ENCODE measurements around the gene WDR27.

WDR27 gene

DNA sequence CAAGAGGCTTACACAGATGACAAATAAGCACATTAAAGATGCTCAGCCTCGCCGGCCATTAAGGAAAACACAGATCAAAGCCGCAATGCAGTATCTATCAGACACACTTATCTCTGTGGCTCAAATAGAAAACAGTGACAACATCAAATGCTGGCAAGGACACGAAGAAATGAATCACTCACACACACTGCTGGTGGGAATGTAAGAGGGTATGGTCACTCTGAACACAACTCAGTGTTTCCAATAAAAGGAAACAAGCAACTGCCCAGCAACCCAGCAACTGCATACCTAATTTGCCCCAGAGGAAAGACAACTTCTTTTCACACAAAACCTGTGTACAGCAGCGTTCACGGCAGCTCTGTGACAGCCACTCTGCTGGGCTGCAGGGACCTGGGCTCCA is 155.8 kb downstream of the WDR27 start:
- no peak overlapping the region for H2BK5ac ChIP-seq (ENCODE audit: low read length)
- no peaks in the 10 kb centered on the region for H3K27me3 ChIP-seq (ENCODE audit: control insufficient read depth in 3 of 3, insufficient read depth in 3 of 3, low read depth in 1 of 3, low read length in 3 of 3)

DNA sequence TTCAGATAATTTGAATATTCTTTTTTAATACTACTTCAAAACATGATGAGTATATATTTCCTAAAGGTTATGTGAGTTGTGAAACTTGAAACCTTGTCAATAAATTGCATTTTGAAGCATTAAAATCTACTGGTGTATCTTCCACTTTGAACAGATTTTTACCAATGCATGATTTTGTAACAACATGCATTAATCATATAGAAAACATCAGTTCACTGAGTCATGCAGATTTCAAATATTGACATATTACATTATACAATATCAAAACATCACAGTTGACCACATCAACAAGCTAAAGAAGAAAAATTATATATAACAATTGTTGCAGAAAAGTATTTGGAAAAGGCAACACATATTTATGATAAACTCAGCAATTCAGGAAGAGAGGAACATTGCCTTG is 158.1 kb downstream of the WDR27 start:
- no peaks in the 10 kb centered on the region for H3K9me3 ChIP-seq (replicated peaks in 1 of 2; ENCODE audit: control insufficient read depth in 2 of 2, insufficient read depth in 1 of 2, low read depth in 1 of 2, low read length in 2 of 2)
- H3K23ac ChIP-seq (ENCODE audit: low read depth, low read length, poor library complexity): no peak overlapping the region
- H4K8ac ChIP-seq (ENCODE audit: low read depth, low read length): no peak overlapping the region
- no peak overlapping the region for H3K9ac ChIP-seq (ENCODE audit: low read depth, low read length, poor library complexity)
- H3K27ac ChIP-seq (replicated peaks; ENCODE audit: low read length): no peak overlapping the region
- H2AK5ac ChIP-seq (ENCODE audit: low read depth, low read length): no peak overlapping the region
- no peak overlapping the region for H4K91ac ChIP-seq (ENCODE audit: low read depth, low read length, poor library complexity)
- no peaks in the 10 kb centered on the region for H3K36me3 ChIP-seq (replicated peaks in 1 of 2; ENCODE audit: control insufficient read depth in 2 of 2, insufficient read depth in 2 of 2, low read length in 2 of 2)
- no peak overlapping the region for H2BK120ac ChIP-seq (ENCODE audit: low read depth, low read length)
- no peak overlapping the region for H2AFZ ChIP-seq (ENCODE audit: low read length)
- H3K4ac ChIP-seq (ENCODE audit: low read length): no peak overlapping the region
- H3K4me2 ChIP-seq (ENCODE audit: insufficient read depth, low read length, poor library complexity, severe bottlenecking): no peak overlapping the region
- no peak overlapping the region for H2BK15ac ChIP-seq (ENCODE audit: low read length)
- no peaks in the 10 kb centered on the region for H3K27me3 ChIP-seq (ENCODE audit: control insufficient read depth in 3 of 3, insufficient read depth in 3 of 3, low read depth in 1 of 3, low read length in 3 of 3)
- no peak for DNase-seq (ENCODE audit: low spot score)
- no peak overlapping the region for H3K18ac ChIP-seq (ENCODE audit: low read length)
- no peaks in the 10 kb centered on the region for H3K79me1 ChIP-seq (ENCODE audit: low read depth, low read length)
- H2BK5ac ChIP-seq (ENCODE audit: low read length): no peak overlapping the region
- no peak overlapping the region for H3K14ac ChIP-seq (ENCODE audit: low read length)
- no peaks in the 10 kb centered on the region for H3K4me1 ChIP-seq (ENCODE audit: control insufficient read depth in 2 of 2, insufficient read depth in 1 of 2, low read depth in 1 of 2, low read length in 2 of 2)
- no peak overlapping the region for H3K4me3 ChIP-seq (ENCODE audit: low read length in 2 of 2)
- H2BK12ac ChIP-seq (ENCODE audit: low read length): no peak overlapping the region

More for the DNA sequence above, 155.8 kb downstream of the WDR27 start:
- Histone ChIP-seq H3K23ac (ENCODE audit: low read depth, low read length, poor library complexity) (no peak overlapping the region), H4K91ac (ENCODE audit: low read depth, low read length, poor library complexity) (no peak overlapping the region), H3K4me1 (ENCODE audit: control insufficient read depth in 2 of 2, insufficient read depth in 1 of 2, low read depth in 1 of 2, low read length in 2 of 2) (no peaks in the 10 kb centered on the region), H3K27ac (replicated peaks; ENCODE audit: low read length) (no peak overlapping the region), H2AFZ (ENCODE audit: low read length) (no peak overlapping the region), H2BK15ac (ENCODE audit: low read length) (no peak overlapping the region), H3K4me2 (ENCODE audit: insufficient read depth, low read length, poor library complexity, severe bottlenecking) (no peak overlapping the region), H3K9ac (ENCODE audit: low read depth, low read length, poor library complexity) (peak overlapping the region; percentile 5), H2AK5ac (ENCODE audit: low read depth, low read length) (no peak overlapping the region), H2BK120ac (ENCODE audit: low read depth, low read length) (no peak overlapping the region), H2BK12ac (ENCODE audit: low read length) (no peak overlapping the region), H3K18ac (ENCODE audit: low read length) (no peak overlapping the region), H3K36me3 (replicated peaks in 1 of 2; ENCODE audit: control insufficient read depth in 2 of 2, insufficient read depth in 2 of 2, low read length in 2 of 2) (no peaks in the 10 kb centered on the region), H3K79me1 (ENCODE audit: low read depth, low read length) (no peaks in the 10 kb centered on the region), H3K4ac (ENCODE audit: low read length) (no peak overlapping the region), H3K4me3 (ENCODE audit: low read length in 2 of 2) (no peak overlapping the region), H3K14ac (ENCODE audit: low read length) (no peak overlapping the region), H3K9me3 (replicated peaks in 1 of 2; ENCODE audit: control insufficient read depth in 2 of 2, insufficient read depth in 1 of 2, low read depth in 1 of 2, low read length in 2 of 2) (peaks cover 0 to 3% of the 10 kb centered on the region in 2 donors), H4K8ac (ENCODE audit: low read depth, low read length) (no peak overlapping the region)
- WGBS, 2 donors (ENCODE audit: extremely low coverage in 2 of 2, insufficient read length in 2 of 2, insufficient replicate concordance in 1 of 2): no CpG with 5 or more reads among the region's 6 CpGs
- DNase-seq (ENCODE audit: low spot score): no peak

DNA sequence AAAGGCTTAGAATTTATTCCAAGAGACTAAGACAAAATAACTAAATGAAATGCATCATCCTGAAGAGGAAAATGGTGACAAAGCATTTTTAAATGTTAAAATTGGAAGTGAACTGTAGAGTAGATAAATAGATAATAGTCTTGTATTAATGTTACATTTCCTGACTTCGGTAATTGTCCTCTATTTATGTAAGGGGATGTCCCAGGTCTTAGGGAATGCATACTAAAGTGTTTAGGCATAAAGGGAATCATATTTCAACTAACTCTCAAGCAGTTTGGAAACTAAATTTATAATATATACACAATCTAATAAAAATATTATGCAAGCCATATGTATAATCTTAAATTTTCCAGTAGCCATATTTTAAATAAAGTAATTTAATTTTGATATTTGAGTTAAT is 159.3 kb downstream of the WDR27 start:
- H2AK5ac ChIP-seq (ENCODE audit: low read depth, low read length): no peak overlapping the region
- H3K4me2 ChIP-seq (ENCODE audit: insufficient read depth, low read length, poor library complexity, severe bottlenecking): no peak overlapping the region
- H4K91ac ChIP-seq (ENCODE audit: low read depth, low read length, poor library complexity): no peak overlapping the region
- H2BK5ac ChIP-seq (ENCODE audit: low read length): no peak overlapping the region
- H3K4me1 ChIP-seq (ENCODE audit: control insufficient read depth in 2 of 2, insufficient read depth in 1 of 2, low read depth in 1 of 2, low read length in 2 of 2): no peaks in the 10 kb centered on the region
- H2BK120ac ChIP-seq (ENCODE audit: low read depth, low read length): no peak overlapping the region
- H3K27me3 ChIP-seq (ENCODE audit: control insufficient read depth in 3 of 3, insufficient read depth in 3 of 3, low read depth in 1 of 3, low read length in 3 of 3): no peaks in the 10 kb centered on the region
- no peaks in the 10 kb centered on the region for H3K79me1 ChIP-seq (ENCODE audit: low read depth, low read length)
- no peak overlapping the region for H3K4me3 ChIP-seq (ENCODE audit: low read length in 2 of 2)
- H2BK15ac ChIP-seq (ENCODE audit: low read length): no peak overlapping the region
- no peak overlapping the region for H2BK12ac ChIP-seq (ENCODE audit: low read length)
- no peak overlapping the region for H3K9ac ChIP-seq (ENCODE audit: low read depth, low read length, poor library complexity)
- no peak for DNase-seq (ENCODE audit: low spot score)
- H3K36me3 ChIP-seq (replicated peaks in 1 of 2; ENCODE audit: control insufficient read depth in 2 of 2, insufficient read depth in 2 of 2, low read length in 2 of 2): no peaks in the 10 kb centered on the region
- no peak overlapping the region for H4K8ac ChIP-seq (ENCODE audit: low read depth, low read length)
- H2AFZ ChIP-seq (ENCODE audit: low read length): no peak overlapping the region
- H3K4ac ChIP-seq (ENCODE audit: low read length): no peak overlapping the region
- no peak overlapping the region for H3K27ac ChIP-seq (replicated peaks; ENCODE audit: low read length)
- no peak overlapping the region for H3K23ac ChIP-seq (ENCODE audit: low read depth, low read length, poor library complexity)
- H3K18ac ChIP-seq (ENCODE audit: low read length): no peak overlapping the region
- WGBS, 2 donors (ENCODE audit: extremely low coverage in 2 of 2, insufficient read length in 2 of 2, insufficient replicate concordance in 1 of 2): no CpG with 5 or more reads among the region's 1 CpG
- no peak overlapping the region for H3K14ac ChIP-seq (ENCODE audit: low read length)
- no peaks in the 10 kb centered on the region for H3K9me3 ChIP-seq (replicated peaks in 1 of 2; ENCODE audit: control insufficient read depth in 2 of 2, insufficient read depth in 1 of 2, low read depth in 1 of 2, low read length in 2 of 2)

DNA sequence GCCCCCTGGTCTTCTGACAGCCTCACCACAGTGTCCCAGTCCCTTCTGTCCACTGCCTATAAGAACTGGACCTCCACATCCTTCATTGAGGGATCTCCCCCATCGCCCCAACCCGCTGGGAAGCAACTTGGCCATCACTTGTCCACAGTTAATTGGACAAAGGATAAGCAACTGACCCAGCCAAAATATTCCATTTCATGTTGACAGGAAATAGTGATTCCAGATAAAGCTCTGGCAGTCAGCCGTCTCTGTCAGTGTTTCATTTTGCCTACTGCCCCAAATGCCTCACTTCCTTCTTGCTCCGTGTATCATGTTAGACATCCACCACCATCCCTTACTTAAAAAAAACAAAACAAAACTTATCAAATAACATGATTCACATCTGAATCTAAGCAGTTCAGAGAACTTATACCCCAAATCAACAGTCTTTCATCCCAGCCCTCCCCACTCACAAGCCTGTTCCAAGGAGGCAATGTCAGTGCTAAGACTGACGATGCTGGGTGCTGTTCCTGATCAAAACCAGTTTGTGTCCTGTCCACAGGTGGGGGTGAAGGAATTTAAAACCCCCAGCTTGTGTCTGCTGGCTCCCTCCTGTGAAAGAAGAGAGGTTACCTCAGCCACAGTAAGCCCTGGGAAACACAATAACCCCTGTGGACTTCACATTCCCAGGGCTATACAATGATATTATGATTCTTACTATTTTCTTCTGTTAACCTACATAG is 162.5 kb downstream of the WDR27 start:
- Histone ChIP-seq H3K18ac (ENCODE audit: low read length) (no peak overlapping the region), H4K8ac (ENCODE audit: low read depth, low read length) (no peak overlapping the region), H3K27ac (replicated peaks; ENCODE audit: low read length) (no peak overlapping the region), H3K36me3 (replicated peaks in 1 of 2; ENCODE audit: control insufficient read depth in 2 of 2, insufficient read depth in 2 of 2, low read length in 2 of 2) (no peaks in the 10 kb centered on the region), H2AK5ac (ENCODE audit: low read depth, low read length) (no peak overlapping the region), H3K27me3 (ENCODE audit: control insufficient read depth in 3 of 3, insufficient read depth in 3 of 3, low read depth in 1 of 3, low read length in 3 of 3) (no peaks in the 10 kb centered on the region), H3K23ac (ENCODE audit: low read depth, low read length, poor library complexity) (no peak overlapping the region), H3K4me2 (ENCODE audit: insufficient read depth, low read length, poor library complexity, severe bottlenecking) (no peak overlapping the region), H2BK12ac (ENCODE audit: low read length) (no peak overlapping the region), H2AFZ (ENCODE audit: low read length) (no peak overlapping the region), H3K14ac (ENCODE audit: low read length) (no peak overlapping the region), H4K91ac (ENCODE audit: low read depth, low read length, poor library complexity) (no peak overlapping the region), H3K79me1 (ENCODE audit: low read depth, low read length) (no peaks in the 10 kb centered on the region), H3K9me3 (replicated peaks in 1 of 2; ENCODE audit: control insufficient read depth in 2 of 2, insufficient read depth in 1 of 2, low read depth in 1 of 2, low read length in 2 of 2) (peaks cover 2 to 19% of the 10 kb centered on the region in 2 donors), H2BK5ac (ENCODE audit: low read length) (no peak overlapping the region), H3K4ac (ENCODE audit: low read length) (no peak overlapping the region), H2BK120ac (ENCODE audit: low read depth, low read length) (no peak overlapping the region), H3K4me1 (ENCODE audit: control insufficient read depth in 2 of 2, insufficient read depth in 1 of 2, low read depth in 1 of 2, low read length in 2 of 2) (no peaks in the 10 kb centered on the region), H3K9ac (ENCODE audit: low read depth, low read length, poor library complexity) (no peak overlapping the region), H3K4me3 (ENCODE audit: low read length in 2 of 2) (no peak overlapping the region), H2BK15ac (ENCODE audit: low read length) (no peak overlapping the region)
- 100% methylated on average over 1 of the region's 5 CpGs; no CpG with 5 or more reads in 1 of the 2 donors for WGBS, 2 donors (ENCODE audit: extremely low coverage in 2 of 2, insufficient read length in 2 of 2, insufficient replicate concordance in 1 of 2)
- DNase-seq (ENCODE audit: low spot score): no peak
